GM19468 (cell line): ENCODE results near the gene PBX1.

Source experiments
- ATAC-seq: cut with Tn5 transposase; IDR thresholded peaks from one replicate; pipeline ENCODE4 v1.9.1; 2021; ENCODE audit warnings: mild to moderate bottlenecking, moderate library complexity, moderate number of reproducible peaks; ENCODE audit not compliant: unreplicated experiment; ENCODE audit errors: extremely low read depth

Gene PBX1

DNA sequence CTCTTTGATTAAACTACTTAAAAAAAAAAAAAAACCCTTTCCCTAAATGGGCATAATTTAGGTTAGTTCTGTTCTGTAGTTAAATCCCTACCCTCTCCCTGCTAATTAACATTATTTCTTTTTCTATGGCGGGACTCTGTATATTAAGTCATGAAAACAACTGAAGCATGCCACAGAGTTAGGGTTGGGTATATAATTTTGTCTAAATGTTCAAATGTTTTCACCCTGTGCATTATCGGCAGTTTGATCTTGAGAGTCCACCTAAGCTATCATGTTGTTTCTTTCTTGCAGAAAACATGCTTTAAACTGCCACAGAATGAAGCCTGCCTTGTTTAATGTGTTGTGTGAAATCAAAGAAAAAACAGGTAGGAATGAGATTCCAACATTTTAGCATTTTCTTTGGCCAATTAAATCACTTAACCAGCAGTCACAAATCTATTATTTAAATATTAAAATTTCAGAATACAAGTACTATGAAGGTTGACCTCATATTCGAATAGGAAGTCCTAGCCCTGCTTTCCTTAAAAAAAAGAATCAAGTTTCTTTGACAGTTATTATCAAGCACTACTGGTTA, 4.0 kb downstream of the PBX1 start:
- no peak for ATAC-seq

DNA sequence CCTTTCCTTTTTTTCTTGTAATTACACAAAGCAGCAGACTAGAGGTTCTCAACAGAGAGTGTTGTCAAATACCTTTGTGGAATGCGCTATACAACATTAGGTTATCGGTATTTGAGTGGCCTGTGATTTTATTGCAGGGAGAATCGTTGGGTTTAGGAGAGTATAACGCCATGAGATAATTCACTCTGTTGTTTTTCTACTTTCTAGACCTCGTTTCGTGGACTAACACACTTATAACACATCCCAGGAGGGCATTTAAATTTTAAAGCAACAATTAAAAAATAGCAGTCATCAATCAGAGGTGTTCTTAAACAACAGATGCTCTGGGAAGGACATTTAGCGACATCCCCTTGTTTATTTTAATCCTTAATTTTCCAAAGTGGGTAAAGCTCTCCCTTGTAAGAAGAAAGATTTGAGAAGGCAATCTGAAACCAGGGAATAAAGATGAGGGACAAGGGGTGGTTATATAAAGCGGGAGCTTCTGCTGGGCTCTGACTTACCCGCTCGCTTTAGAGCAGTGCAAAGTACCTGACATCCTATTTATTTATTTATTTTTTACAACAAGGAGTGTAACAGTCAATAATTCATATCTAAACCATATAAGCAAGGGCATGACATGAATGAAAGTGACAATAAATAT, 4.9 kb downstream of the PBX1 start:
- no peak for ATAC-seq

DNA sequence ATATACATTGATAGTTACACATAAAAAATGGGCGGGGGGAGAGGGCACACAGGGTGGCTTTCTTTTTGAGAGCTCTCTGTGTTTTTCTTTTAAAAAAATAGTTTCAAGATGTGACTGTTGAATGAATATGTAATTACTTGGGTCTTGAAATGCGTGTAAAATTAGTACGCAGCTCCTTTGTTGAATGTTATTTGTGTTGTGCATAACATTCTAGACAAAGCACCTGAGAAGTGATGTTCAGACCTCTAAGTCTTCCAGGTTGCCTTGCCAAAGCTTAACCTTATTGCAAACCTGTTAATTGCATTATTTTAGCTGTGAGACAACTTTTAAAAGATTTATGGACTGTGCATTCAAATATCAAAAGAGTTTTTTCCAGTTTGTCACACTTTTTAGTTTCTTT, 5.4 kb downstream of the PBX1 start:
- ATAC-seq = no peak

DNA sequence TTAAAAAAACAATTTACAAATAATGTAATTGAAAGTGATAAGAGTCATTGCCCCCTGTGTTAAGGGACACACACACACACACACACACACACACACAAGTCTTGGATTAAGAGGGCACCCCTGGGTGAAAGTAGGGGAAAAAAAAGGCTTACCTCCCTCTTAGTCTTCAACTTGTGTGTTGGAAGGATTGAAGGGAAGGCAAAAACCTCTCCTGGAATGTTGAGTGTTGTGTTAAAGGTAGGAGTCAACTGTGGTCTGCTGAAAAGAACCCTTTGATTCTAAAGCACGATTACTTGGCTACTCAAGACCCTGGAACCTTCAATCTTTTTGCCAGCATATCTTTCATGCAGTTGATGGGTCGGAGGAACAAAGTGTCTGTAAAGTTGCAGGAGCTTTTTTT, 6.4 kb downstream of the PBX1 start:
- ATAC-seq = no peak

DNA sequence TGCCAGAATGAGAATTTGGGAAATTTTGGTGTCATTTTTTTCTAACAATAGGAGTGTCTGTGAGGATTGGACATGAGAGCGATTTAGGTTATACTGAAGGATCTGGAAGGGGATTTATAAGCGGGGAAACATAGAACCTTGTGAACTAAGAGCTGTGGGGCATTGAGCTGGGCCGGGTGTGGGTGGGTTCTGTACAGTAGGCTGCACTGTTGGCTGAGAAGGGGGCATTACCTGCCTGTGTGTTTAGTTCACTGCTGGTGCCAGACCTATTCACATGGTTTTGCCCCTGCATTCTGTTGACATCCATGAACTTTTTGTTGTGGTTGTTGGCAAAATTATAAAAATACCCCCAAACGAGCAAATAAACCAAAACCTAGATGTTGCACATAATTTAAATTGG, 8.8 kb downstream of the PBX1 start:
- ATAC-seq = no peak

DNA sequence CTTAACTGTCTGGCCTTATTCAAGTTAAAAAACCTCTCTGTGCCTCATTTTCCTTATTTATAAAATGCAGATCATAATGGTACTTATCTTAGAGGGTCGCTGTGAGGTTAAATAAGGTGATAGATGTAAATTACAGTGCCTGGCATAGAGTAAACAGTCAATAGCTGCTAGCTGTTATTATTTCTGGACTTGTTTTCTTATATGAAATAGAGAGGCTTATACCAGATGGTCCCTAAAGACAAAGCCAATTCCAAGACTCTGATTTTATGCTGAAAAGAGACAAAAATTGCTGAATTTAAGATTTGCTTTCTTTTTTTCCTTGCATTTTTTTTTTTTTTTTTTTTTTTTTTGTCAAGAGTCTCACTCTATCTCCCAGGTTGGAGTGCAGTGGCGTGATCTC, 10.3 kb downstream of the PBX1 start:
- no peak for ATAC-seq

DNA sequence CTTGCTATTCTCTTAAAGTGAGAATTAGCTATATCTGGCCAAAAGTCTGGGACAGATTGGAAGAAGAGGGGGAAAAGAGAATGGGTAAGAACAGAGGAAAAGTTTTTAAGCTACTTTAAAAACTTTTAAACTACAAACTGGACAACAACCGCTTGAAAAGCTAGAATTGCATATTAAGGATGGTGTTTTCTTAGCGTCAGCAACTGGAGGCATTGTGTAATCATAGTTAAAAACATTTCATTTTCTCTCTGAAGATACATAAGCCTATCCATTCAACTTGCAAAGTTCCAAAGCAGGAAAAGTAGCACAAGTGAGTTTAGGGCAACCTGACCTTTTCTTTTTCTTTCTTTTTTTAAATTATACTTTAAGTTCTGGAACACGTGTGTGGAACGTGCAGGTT, 10.9 kb downstream of the PBX1 start:
- ATAC-seq = no peak

DNA sequence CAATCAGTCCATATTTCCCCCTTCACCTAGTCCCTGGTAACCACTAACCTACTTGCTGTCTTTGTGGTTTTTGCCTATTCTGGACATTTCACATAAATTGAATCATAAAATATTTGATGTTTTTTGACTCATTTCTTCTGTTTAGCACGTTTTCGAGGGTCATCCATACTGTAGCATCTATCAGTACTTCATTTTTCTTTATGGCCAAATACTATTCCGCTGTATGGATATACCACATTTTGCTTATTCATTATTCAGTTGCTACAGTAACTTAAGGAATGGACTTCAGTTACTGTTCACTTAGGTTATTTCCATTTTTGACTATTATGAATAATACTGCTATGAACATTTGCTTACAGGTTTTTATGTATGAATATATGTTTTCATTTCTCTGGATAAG, 12.3 kb downstream of the PBX1 start:
- no peak for ATAC-seq

DNA sequence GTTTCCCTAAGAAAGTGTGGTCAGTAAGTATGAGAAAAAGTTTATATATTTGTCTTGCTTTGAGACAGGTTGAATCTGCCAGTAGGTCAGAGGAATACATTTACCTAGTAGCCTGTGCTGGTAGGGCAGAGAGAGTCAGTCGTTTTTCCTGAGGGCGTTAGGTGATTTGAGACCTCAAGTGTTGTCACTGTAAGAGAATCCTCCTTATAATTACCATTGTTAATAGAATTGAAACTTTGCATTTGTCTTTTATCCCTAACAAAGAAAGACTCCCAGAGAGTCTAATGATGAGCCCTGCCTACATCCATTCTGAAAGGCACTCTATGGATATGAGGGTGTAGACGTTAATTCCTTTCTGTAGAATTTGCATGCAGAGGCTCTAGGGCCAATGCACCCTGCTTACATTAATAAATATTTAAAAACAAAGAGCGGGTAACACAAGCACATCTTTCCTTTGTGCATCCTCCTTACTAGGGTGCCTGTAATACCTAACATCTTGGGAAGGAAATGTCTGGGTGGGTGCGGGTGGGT, 16.4 kb downstream of the PBX1 start:
- no peak for ATAC-seq

DNA sequence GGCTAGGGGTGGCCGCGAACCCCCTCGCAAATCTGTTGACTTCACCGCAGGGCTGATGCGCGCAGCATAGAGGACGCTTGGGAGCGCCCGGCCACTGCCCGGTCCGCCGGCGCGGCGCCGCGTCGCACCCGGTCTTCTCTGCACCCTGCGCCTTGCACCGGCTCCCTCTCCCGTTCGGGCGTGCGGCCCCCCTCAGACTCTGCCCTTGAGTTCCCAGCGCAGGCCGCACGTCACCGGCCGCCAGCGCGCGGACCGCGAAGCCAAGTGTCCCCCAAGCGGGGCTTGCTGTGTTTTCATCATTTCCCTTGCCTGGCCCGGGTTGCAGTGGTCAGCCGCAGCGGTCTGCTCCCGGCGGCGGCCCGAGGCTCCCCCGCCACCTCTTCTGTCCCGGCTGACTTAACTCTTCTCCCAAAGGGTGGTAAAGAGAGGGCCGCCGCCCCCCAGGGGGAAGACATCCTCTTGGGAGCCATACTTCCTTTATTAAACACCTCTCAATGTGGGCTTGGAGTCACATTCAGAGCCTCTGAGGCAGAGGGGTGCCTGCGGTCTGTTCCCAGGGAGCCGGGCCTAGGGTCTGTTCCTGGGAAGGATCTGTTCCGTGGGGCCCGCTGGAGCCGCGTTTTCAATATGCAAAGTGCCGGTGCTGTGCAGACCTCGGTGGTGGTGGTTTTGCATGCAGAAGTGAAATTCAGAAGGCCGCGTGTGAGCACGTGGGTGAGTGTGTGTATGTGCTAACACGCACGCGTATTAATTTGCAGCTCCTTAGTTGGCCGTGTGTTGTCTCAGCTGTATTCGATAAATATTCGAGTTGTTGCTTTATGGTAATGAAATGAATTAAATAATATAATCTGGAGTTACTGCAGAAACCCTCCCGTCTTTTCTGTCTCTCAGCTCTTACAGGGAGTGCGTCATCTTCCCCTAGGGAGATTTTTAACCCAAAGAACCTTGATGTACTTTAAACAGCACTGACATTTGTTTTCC, 17.6 kb downstream of the PBX1 start:
- no peak for ATAC-seq

DNA sequence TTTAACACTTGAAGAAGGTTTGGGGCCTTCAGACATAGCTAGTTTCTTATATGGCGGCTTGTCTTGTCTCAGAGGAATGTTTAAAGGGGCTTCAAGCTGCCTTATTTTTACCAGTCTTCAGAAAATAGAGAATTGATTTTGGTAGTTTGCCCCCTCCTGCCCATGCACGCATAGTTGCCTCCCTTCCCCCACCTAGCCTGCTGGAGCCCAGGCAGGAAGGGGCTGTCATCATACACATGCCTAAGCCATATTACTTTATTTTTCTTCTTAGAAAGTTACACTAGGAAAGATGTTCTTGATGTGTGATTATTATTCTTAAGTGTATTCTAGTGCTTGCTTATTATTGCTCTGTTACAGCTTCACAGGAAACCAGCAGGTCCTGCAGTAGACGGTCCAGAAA, 18.3 kb downstream of the PBX1 start:
- ATAC-seq = no peak

DNA sequence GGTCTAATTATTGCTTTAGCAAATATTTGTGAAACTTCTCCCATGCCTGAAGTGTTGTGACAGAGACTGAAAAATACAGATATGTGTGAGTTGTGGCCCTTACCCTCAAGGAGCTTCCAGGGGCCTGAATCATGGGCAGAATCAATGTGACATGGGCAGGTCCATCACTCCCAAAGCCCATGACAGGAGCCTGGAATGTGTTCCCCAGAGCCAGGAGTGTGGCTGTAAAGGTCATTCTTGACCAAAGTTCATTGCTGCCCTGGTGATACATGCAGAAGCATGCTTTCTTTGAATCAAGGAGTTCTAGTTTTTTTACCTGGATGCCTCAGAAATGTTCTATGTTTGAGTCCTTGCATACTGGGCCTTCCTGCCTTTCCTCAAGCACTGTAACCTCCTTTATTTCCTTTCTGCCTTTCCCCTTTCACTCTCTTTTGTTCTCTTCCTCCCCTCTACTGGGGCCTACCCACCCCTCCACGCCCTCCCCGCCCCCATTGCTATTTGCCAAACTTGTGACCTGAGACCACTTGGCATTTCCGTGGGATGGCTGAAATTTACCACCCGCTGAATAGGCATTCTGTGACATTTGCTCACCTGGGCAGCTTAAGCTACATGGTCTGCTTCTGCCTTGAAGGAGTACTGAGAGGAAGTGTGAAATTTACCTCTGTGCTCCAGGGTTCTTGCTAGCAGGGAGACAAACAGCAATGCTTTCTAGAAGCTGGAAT, 19.7 kb downstream of the PBX1 start:
- ATAC-seq = no peak

DNA sequence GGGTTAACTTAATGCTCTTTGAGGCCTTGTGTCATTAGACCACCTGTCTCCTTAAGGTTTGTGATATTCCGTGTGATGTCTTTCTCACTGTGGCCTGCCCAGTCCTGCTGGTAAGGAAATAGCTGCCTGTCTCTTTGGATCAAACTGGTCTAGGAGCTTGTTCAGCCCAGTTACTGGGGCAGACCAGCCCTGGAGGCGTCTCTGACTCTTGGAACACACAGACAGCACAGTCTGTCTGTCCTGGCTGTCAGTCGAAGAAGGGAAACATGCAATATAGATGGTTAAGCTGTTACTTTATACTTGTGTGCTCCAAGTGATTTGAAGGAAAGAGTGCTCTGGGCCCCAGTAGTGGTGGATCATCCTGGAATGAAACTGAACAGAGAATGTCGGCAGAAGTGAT, 20.4 kb downstream of the PBX1 start:
- ATAC-seq = no peak

DNA sequence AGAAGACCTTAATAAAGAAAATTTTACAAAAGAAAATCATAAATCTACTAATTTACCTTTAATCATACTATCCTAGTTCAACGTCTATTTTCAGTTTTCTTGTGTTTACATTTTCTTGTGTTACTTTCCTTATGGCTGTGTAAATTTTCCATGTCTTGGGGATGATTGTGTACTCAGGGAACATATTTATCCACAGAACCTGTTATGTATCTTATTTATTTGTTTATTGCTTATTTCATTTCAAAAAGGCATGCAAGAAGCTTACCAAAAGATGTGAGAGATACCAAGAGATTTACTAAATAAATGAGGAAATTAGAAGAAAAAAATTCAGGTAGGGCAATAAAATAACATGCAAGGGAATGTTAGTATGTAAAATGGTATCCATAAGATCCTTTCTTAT, 22.8 kb downstream of the PBX1 start:
- ATAC-seq = no peak

DNA sequence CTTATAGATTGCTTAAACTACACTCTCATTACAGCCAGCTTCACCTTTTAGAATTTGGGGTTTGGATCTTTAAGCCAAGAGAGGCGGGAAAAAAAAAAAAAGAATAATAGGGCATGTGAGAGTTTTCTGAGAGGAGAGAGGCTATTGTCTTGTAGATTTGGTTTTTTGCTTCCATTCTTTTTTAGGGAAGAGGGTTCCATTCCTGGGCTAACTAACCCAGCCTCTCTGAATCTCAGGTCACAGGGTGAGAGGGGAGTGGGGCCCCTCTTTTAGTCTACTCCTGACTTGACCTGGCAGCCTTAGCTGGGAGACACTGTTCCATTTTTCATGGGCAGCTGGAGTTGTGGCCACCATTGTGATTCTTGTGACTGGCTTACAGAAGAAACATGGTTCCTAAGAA, 24.2 kb downstream of the PBX1 start:
- no peak for ATAC-seq

DNA sequence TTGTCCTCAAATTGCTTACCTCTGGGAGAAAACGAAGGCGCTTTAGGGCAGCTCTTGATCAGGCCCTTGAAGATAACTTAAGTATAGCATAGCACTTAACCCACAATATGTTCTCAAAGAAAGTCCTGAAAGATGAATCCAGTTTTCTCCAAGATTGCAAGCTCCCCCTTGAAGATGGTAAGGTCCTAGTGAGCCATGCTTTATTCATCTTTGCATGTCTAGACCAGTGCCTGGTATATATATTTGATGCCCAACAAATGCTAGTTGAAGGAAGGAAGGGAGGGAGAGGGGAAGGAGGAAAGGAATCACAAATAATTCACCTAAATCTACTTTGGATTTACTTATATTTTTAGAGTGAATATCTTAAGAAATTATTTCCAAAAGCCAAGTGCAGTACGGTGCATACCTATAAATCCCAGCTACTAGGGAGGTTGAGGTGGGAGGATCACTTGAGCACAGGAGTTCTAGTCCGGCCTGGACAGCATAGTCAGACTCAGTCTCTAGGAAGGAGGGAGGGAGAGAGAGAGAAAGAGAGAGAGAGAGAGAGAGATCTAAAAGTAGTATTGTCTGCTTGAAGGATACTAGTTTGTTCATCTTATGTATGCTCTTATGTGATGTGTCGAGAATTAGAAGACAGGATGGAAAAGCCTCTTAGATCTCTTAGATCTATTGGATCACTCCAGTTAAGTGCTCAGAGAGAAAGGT, 25.0 kb downstream of the PBX1 start:
- no peak for ATAC-seq

DNA sequence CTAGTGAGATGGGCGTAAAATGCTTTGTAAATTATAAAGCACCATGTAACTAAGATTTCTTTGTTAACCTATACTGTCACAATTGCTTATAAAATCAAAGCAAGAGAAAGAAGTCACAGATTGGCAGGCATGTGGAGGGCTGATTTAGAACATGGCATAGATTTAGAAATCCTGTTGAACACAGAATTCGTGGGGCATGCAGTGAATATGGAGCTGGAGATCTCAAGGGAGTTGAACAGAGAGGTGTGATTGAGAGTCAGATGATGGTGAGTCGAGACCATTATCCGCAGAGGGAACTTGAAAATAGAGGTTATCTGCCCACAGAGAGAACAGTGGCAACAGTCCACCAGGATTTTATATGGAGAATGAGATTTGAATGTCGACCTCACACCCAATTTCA, 27.6 kb downstream of the PBX1 start:
- no peak for ATAC-seq

DNA sequence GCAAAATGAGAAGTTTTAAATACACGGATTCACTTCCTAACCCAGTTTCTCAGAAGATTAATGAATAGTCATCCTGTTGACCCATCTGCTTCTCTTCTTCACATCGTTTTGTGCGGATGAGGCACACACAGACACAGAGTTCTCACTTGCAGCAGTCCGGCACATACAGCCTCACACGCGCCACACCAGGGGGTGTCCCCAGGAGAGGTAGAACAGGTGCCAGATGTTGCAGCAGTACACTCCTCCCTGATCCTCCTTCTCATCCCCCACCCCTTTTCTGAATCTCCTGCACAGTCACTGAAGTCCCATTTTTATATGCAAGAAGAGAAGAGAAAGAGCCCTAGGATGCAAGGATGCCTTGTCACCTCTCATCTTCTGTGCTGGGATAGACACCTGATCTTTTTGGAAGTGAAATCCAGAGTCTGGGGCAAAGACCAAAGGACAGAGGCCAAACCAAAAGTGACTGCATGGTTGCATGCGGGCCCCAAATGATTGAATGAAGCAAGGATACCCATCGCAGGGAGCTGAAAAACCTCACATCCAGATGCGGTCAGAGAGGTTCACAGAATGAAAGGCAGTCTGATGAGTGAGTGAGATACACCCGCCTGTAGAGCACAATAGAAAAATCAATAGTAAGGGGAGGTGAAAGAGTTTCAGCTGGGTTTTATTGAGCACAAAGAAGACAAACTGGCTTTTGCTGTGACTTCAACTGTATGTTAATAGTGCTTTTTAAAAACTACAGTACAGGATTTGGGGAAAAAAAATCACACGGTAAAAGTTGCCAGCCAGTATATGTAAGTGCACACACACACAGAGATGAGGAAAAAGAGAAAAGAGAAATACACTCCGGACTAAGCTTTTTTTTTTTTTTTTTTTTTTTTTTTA, 28.9 kb downstream of the PBX1 start:
- ATAC-seq = no peak
